NCI-H2227 (cell line): Measurements from ENCODE around the gene ZNF26.
"Not testable (repeated sequence)": the region's sequence is repeated elsewhere in the genome, so short reads cannot be mapped to it uniquely, and the experiment has no call there.

Experiments used
- DNase-seq: peaks from one replicate; lab custom pipeline; 2025; ENCODE audit not compliant: unreplicated experiment; lab: John Stamatoyannopoulos, UW

Gene ZNF26

DNA sequence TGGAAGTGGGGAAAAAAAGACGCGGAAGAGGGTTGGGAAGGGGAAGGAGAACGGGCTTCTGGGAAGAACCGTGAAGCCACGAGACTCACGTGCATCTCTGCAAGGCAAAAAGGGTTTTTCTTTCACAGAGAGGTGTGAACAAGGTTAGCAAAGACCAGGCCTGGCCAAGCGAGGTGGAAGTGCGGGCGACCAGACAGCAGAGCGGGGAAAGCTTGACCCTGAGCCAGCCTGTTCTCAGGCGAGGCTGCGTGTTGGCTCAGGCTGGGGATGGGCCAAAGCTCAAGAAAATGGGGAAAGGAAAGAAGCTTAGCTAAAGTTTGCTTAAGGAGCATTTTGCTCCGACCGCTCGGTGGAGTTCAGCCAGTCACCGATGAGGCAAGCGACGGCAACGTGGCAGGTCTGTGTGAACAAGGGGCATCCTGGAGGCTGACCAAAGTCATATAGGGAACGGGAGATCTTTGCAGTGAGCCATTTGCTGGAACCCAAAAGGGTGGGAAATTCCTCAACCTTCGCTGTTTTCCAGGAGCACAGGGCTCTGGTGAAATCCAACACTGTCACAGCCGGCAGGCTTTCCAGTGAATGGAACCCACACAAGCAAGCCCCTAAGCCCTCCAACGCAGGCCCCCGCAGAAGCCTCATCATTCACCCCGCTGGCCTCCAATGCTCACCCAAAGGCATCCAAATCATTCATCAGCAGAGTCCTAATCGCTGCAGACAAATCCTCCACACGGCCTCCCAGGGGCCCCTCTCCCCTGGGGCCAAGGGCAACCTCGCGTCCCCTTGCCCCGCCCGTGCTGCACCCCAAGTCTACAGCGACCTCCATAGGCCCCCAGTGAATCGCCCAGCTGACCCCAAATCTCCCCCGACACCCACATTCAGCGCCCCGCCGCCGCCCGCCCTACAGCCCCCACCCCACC lies 30.8 kb upstream of the ZNF26 start:
- DNase-seq: peak; percentile 23

DNA sequence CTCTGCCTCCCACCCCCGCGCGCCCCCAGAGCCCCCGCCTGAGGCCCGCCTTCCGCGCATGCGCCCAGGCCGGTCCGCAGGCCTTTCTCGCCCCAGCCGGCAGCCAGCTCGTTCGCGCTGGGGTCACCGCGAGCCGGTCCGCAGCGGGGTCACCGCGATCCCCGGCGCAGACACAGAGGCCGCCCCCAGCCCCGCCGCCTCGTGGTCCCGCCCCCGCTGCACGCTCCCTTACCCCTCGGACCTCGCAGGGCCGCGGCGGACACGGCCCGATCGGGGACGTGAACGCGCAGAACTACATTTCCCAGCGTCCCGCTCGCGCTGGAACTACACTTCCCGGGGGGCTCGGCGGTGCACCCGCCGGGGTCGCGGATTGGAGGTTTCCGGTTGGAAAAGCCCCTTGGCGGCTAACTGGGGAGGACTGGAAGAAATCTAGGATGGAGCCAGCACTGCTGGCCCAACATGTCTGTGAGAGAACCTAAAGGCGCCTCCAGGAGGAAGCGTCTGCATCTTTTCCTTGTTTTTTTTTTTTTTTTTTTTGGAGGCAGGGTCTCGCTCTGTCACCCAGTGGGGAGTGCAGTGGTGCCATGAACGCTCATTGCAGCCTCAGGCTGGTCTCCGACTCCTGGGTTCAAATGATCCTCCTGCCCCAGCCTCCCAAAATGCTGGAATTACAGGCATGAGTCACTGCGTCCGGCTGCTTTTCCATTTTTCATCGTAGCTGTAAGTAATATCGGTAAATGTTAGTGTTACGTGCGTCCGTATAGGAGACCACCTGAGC lies 30.0 kb upstream of the ZNF26 start, which contains the start of gene ZNF605:
Gene ZNF605 (minus strand): TSS at position 296 of the 778 bp plus-strand sequence. CDS start 10,671 bp downstream, outside the sequence.
- DNase-seq: peak; percentile 97

DNA sequence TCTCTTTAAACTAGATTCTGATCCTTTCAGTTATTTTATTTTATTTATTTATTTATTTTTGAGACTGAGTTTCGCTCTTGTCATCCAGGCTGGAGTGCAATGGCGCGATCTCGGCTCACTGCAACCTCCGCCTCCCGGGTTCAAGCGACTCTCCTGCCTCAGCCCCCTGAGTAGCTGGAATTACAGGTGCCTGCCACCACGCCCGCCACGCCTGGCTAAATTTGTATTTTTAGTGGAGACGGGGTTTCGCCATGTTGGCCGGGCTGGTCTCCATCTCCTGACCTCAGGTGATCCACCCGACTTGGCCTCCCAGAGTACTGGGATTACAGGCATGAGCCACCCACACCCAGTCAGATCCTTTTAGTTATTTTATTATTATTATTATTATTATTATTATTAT lies 24.4 kb upstream of the ZNF26 start:
- DNase-seq: not testable (repeated sequence)

DNA sequence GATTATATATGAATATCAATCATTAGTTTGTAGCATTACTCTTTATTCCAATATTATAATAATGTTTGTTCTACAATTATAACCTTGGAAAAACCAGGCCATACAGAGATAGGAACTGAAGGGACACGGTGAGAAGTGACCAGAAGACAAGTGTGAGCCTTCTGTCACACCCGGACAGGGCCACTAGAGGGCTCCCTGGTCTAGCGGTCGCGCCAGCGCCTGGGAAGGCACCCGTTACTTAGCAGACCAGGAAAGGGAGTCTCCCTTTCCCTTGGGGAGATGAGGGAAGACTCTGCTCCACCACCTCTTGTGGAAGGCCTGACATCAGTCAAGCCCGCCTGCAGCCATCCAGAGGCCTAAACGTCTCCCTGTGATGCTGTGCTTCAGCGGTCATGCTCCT lies 22.2 kb upstream of the ZNF26 start:
- DNase-seq: not testable (repeated sequence)

DNA sequence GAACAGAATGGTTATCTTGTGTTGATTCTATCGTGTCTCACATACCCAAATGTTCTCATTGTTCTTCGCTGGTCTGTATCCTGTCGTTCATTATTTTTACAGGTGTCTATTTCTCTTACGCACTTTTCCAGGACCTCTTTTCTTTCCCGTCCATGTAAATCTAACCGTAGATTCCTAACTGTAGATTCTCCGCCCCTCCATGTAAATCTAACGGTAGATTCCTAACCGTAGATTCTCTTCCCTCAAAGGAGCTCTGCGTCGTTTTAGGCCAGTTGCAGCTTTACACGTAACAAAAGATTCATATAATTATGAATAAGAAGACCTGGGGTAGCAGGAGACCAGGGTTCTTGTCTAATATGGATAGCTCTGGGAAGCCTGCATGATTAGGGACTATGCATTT lies 20.4 kb upstream of the ZNF26 start:
- DNase-seq: no peak

DNA sequence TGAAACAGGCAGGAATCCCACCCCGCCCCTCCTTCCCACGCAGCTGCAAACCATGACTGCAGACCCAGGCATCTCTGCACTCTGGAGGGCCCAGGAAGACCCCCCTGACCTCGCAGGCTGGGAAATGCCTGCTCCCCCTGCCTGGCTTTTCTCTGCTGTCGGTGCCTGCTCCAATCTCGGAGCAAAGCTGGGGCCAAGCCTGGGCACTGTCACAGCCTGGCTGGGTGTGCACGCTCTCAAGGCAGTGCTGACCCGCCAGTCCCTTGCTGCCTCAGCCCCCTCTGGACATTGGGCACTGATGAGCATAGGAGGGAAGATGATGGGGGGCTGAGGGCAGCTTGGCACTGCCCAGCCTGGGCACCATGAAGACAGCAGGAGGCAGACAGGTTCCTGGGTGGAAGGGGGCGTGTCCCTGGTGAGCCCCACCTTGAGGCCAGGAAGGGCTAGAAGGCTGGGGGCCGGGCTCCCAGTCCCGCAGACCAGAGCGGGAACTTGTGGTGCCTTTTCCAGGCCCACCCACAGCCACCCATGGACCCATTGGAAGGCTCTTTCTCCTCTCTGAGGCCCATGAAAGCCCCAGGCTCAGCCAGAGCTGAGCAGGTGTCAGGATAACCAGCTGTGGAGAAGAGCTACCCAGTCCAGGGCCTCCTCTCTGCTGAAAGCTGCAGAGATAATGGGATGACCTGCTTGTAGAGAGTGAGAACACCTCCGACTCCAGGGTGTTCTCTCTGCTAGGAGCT lies 19.3 kb upstream of the ZNF26 start:
- DNase-seq: no peak

DNA sequence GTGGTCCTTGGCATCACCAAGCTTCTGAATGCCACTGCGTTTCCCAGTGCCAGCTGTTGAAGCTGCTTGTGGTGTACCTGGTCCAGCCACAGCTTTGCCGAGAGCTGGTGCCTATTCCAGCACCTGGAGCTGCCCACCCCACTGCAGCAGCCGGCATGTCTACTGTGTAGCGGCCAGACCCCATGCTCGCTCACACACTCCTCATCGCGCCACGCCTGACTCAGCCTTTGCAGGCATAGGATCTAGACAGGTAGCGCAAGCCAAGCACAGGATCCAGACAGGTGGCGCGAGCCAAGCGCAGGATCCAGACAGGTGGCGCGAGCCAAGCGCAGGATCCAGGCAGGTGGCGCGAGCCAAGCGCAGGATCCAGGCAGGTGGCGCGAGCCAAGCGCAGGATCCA lies 18.4 kb upstream of the ZNF26 start:
- no peak for DNase-seq

DNA sequence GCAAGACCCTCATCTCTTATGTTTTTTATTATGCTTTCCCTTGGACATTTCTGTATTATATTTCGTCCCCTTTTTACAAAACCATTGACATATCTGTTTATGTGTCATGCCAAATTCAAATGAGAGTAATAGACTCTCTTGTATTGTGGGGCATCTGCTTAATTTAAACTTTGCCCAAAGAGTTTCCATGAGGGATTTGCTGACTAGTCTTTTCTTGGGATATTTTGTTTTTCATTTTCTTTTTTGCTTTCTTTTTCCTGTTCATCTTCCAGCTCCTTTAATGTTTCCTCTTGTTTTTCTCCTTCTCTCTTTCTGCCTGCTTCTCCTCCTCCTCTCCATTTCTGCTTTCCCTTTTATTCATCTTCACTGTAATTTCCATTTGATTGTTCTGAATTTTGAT lies 13.8 kb upstream of the ZNF26 start:
- DNase-seq: no peak

DNA sequence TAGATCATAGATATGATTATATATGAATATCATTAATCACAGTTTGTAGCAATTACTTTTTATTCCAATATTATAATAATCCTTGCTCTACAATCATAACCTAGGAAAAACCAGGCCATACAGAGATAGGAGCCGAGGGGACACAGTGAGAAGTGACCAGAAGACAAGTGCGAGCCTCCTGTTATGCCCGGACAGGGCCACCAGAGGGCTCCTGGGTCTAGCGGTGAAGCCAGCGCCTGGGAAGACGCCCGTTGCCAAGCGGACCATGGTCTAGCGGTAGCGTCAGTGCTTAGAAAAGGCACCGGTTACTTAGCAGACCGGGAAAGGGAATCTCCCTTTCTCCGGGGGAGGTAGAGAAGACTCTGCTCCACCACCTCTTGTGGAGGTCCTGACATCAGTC lies 9.3 kb upstream of the ZNF26 start:
- DNase-seq: peak; percentile 54

DNA sequence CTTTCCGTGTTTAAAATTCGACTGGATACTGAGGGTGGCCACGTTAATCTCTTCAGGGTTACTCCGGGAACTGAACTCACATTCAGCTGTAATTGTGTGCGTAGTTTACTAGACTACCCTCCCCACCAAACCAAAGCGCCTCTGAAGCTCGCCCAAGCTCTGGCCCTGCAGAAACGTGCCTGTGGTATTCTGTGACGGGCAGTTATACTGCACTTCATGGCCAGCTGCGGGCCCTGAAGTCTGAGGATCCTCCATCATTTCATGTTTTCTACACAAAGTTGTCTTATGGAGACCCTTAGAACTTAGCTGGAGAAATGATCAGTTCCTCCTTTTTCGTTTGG lies 688 bp downstream of the ZNF26 start:
- peak; percentile 36 for DNase-seq

DNA sequence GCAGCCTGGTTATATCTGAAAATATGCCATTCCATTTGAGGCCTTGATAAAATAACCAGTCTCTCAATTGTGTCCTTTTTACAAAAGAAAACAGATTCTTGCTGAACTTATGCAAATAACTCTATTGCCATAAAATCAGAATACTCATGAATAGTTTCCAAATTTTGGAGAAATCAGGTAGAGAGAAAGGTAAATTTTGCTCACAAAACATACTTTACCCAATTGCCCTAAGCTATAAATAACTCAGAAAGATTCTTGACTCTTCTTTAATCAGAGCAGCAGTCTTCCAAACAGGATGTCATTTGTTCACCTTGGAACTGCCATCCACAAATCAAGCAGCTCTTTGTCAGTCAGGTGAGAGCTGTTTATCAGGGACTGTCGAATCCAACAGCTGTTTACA lies 12.6 kb downstream of the ZNF26 start:
- DNase-seq: no peak

DNA sequence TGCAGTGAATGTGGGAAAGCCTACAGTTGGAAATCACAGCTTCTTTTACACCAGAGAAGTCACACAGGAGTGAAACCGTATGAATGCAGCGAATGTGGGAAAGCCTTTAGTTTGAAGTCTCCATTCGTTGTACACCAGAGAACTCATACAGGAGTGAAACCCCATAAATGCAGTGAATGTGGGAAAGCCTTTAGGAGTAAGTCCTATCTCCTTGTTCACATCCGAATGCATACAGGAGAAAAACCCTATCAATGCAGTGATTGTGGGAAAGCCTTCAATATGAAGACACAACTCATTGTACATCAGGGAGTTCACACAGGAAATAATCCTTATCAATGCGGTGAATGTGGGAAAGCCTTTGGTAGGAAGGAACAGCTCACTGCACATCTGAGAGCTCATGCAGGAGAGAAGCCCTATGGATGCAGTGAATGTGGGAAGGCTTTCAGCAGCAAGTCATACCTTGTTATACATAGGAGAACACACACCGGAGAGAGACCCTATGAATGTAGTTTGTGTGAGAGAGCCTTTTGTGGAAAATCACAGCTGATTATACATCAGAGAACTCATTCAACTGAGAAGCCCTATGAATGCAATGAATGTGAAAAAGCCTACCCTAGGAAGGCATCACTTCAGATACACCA lies 24.6 kb downstream of the ZNF26 start:
- DNase-seq: no peak

DNA sequence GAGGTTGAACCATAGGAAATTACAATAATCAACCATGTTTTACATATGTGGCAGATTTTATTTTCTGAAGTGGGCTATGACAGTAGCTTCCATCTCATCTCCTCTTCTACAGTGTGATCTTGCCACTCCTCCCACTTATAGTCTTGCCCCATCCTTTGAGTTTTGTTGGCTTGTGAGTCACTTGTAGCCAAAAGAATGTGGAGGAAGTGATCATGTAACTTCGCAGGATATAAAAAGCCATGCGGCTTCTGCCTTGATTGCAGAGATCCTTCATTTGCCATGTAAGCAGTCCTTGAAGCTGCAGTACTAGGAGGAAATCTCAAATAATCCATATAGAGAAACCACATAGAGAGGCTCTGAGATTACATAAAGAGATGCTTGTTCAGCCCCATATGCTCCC lies 37.4 kb downstream of the ZNF26 start:
- no peak for DNase-seq

DNA sequence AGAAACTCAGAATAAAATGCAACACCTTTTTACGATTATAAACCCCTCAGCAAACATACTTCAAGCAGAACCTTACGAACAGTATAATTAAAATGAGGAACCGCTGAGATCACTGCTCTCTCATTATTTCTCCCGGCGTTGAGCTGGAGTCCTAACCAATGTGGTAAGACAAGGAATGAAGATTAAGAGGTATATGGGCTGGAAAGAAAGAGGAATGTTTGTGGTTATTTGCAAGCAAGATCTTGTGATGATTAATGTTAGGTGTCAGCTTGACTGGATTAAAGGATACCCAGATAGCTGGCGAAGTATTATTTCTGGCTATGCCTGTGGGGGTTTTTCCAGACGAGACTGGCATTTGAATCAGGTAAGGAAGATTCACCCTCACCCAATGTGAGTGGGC lies 40.8 kb downstream of the ZNF26 start:
- no peak for DNase-seq

DNA sequence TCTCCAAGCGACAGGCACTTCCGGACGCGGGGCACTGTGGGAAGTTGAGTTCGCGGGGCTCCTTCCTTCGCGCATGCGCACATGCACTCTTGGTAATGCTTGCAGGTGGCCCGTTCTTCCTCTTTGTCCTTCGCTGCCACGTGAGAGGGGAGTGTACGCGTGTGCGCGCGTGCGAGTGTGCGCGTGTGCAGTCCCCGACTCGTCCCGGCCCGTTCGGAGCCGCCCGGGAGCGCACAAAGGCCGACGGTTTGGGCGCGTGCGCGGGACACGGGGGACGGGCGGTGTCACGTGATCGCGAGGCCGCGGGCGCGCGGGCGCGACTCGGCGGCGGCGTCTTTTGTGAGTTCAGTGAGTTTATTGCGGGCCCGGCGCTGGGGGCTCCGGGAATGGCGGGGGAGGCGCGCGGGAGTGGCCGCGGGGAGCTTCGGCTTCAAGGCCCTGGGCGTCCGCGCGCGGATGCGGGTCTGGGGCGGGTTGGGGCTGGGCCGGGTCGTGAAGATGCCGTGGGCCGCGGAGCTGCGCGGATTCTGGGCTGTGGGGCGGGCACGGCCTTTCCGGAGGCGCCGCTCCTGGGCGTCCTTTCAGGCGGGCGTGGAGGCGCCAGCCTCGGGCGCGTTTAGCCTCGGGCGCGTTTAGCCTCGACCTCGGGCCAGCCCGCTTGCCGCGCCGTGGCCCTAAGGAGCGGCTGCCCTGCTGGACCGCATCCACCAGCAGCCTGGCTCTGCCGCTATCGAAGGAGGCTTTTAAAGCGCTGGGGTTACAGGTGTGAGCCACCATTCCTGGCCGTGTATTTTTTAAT lies 51.2 kb downstream of the ZNF26 start, which contains the start of gene ZNF84:
Gene ZNF84 (plus strand): TSS at position 303 of the 799 bp plus-strand sequence. CDS start 3,959 bp downstream, outside the sequence.
- DNase-seq: peak; percentile 99

DNA sequence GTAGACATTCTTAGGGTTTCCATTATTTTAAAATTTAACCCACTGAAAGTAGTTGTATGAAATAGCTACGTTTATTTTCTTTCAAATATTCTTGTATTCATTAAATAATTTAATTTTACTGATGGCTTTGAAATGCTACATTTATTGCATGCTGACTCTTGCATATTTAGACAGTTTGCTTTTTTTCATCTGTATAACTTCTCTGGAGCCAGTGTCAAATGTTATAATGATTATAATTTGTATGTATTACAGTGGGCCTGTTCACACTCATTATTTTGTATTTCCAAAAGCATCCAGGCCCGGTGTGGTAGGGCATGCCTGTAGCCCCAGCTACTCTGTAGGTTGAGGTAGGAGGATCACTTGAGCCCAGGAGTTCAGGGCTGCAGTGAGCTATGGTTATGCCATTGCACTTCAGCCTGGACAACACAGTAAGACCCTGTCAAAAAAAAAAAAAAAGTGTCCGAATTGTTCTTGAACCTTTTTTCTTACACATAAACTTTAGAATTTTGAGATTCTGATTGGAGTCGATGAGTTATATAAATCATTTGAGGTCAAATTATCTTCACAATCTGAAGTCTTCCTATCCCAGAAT lies 52.0 kb downstream of the ZNF26 start:
- no peak for DNase-seq

DNA sequence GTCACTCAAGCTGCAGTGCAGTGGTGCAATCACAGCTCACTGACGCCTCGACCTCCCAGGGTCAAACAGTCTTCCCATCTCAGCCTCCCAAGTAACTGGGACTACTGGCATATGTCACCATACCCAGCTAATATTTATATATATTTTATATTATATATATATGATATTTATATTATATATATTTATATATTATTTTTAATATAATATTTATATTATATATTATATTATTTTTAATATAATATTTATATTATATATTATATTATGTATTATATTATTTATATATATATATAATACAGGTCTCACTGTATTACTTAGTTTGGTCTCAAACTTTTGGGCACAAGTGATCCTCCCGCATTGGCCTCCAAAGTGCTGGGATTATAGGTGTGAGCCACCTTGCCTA lies 60.5 kb downstream of the ZNF26 start:
- no peak for DNase-seq

DNA sequence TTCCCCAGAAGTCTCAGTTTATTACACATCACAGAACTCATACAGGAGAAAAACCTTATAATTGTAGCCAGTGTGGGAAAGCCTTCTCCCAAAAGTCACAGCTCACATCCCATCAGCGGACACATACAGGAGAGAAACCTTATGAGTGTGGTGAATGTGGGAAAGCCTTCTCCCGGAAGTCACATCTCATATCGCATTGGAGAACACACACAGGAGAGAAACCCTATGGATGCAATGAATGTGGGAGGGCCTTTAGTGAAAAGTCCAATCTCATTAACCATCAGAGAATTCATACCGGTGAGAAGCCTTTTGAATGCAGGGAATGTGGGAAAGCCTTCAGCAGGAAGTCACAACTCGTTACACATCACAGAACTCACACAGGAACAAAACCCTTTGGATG lies 71.3 kb downstream of the ZNF26 start:
- no peak for DNase-seq

DNA sequence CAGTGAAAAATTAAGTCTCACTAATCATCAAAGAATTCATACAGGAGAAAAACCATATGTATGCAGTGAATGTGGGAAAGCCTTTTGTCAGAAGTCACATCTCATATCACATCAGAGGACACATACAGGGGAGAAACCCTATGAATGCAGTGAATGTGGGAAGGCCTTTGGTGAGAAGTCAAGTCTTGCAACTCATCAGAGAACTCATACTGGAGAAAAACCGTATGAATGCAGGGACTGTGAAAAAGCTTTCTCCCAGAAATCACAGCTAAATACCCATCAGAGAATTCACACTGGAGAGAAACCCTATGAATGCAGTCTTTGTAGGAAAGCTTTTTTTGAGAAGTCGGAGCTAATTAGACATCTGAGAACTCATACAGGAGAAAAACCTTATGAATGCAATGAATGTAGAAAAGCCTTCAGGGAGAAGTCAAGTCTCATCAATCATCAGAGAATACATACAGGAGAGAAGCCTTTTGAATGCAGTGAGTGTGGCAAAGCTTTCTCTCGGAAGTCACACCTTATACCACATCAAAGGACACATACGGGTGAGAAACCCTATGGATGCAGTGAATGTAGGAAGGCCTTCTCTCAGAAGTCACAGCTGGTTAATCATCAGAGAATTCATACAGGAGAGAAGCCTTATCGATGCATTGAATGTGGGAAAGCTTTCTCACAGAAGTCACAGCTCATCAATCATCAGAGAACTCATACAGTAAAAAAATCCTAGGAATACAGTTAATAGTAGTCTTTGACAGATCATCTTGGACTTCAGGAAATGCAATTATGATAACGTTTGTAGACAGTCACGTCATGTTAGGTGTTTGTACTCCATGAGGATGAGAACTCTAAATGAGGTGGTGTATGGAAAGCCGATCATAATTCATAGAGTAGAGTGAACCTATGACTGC lies 72.3 kb downstream of the ZNF26 start:
- DNase-seq: no peak
